GM19328 (cell line): ENCODE data around the gene PLA2G6.
"Not testable (repeated sequence)": the region's sequence is repeated elsewhere in the genome, so short reads cannot be mapped to it uniquely, and the experiment has no call there.

Source experiments
- ATAC-seq: cut with Tn5 transposase; IDR thresholded peaks from one replicate; pipeline ENCODE4 v1.9.1; 2021; ENCODE audit warnings: mild to moderate bottlenecking, moderate library complexity; ENCODE audit not compliant: unreplicated experiment

The PLA2G6 gene

DNA sequence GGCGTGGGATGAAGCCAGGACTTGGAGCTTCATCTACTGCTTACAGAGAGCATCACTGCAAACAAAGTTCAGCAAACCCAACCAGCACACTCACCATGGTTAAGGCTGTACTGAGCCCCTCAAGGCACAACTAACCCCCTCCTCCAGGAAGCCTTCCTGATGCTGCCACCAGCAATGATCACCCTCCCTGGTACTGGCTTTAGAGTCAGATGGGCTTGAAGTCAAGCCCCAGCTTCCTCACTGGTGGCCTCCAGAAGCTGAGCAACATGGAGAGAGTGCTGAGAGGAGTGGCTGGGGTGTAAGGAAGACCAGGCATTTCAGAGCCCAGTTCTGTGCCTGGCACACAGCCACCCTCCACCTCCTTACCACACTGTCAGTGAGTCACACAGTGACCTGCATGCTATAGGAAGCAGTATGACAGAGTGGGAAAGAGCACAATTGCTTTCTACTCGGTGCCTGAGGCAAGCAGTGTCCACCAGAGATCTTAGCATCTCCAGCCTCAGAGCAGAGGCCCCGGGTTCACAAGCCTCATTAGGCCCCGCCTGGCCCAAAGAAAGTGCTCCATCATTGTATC lies 46.4 kb downstream of the PLA2G6 start:
- no peak for ATAC-seq

DNA sequence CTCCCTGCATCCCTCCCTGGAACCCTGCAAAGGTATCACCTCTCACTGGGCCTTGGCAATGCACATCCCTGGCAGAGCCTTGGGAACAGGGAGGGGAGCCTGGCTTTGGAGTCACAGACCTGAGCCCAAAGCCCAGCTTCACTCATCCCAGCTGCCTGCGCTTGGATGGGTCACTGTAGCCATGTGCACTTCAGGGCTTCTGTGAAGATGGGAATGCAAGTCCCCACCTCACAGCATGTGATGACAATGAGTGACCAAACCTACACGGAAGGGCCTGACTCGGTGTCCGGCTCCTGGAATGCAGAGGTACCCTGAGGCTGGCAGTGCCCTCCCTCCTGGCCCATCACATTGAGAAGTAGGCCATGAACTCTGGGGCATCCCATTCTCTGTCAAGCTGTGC lies 48.3 kb downstream of the PLA2G6 start:
- no peak for ATAC-seq

- ATAC-seq: no peak
Observed at GRCh38 chr22:38132794-38133193, 48.8 kb downstream of the PLA2G6 start.

DNA sequence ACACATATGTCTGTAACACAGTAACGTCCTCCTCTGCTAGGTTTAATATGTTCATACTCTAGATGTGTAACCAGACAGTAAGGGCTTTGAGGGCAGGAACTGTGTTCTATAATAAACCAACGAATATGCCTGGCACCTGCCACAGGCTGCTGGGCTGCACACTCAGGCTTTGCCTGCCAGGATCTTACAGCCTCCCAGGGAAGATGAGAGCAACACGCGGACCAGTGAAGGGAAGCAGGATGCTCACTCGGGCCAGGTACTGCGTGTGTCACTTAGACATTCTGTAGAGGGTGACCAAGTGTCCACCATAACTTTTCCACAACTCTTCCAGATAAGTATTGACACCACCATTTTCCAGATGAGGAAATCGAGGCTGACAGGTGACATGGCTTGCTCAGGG lies 49.5 kb downstream of the PLA2G6 start:
- ATAC-seq: no peak

DNA sequence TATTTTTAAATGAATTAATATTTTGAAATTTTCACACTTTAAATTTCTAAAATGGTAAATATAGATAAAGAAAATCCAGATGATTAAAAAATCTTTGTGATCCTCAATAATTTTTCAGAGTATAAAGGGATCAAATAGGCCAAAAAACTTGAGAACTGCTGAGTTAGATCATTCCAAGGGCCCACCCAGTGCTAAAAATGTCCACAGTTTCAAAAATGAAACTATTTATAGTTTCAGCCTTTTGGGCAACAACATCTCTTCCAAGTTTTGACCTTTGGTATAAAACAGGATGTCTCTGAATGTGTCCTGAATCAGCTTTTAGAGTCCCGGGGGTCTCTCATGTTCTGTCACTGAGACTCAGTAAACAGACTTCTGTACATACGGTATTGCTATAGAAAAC lies 50.2 kb downstream of the PLA2G6 start:
- no peak for ATAC-seq

- ATAC-seq: no peak
Observed at GRCh38 chr22:38129856-38130255, 51.8 kb downstream of the PLA2G6 start.

GRCh38 chr22:38129021-38129420 lies 52.6 kb downstream of the PLA2G6 start:
- ATAC-seq: no peak

GRCh38 chr22:38127869-38128268 lies 53.8 kb downstream of the PLA2G6 start:
- ATAC-seq: no peak

- no peak for ATAC-seq
Observed at GRCh38 chr22:38126928-38127668, 54.5 kb downstream of the PLA2G6 start.

DNA sequence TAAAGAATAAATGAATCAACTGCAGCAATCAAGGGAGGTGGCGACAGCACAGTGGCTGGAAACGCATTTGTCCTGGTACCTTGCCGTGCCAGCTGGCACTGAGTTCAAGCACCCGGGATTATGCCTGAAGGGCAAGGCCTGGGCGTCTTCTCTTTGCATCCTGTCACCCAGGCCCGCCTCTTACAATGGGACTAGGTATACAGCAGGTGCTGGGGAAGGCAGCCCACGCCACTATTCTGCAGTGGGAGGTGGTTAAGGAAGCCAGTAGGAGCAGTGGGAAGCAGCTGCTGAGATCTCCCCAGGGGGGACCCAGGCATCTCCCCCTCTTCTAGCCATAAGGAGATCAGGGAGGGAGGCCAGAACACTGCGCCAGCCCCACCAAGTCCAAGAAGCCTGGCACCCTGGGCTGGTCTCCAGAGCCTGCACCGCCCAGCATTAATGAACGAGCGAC lies 55.9 kb downstream of the PLA2G6 start:
- no peak for ATAC-seq

DNA sequence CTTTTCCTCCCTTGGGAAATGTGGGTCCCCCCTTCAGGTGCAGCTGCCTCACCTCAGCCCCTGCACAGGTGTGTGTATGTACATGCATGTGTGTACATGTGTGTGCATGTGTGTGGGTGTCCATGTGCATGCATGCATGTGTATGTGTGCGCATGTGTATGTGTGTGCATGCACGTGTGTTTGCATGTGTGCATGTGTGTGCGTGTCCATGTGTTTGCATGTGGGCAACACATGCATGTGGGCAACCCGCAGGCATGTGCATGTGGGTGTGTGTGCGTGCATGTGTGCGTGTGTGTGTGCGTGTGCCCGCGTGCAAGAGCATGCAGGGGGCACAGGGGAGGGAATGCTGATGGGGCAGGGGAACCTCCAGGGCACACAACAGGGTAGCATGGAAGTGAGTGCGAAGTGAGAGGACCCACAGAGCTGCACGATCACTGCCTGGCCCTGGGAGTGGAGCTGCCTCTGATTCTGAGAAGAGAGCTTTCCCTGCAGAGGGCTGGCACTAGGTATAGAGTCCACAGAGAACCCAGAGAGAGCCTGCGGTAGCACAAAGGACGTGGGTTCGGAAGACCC lies 56.5 kb downstream of the PLA2G6 start:
- ATAC-seq: no peak

- no peak for ATAC-seq
Observed at GRCh38 chr22:38124236-38124974, 57.2 kb downstream of the PLA2G6 start.

GRCh38 chr22:38122616-38123015 lies 59.0 kb downstream of the PLA2G6 start:
- ATAC-seq: no peak

DNA sequence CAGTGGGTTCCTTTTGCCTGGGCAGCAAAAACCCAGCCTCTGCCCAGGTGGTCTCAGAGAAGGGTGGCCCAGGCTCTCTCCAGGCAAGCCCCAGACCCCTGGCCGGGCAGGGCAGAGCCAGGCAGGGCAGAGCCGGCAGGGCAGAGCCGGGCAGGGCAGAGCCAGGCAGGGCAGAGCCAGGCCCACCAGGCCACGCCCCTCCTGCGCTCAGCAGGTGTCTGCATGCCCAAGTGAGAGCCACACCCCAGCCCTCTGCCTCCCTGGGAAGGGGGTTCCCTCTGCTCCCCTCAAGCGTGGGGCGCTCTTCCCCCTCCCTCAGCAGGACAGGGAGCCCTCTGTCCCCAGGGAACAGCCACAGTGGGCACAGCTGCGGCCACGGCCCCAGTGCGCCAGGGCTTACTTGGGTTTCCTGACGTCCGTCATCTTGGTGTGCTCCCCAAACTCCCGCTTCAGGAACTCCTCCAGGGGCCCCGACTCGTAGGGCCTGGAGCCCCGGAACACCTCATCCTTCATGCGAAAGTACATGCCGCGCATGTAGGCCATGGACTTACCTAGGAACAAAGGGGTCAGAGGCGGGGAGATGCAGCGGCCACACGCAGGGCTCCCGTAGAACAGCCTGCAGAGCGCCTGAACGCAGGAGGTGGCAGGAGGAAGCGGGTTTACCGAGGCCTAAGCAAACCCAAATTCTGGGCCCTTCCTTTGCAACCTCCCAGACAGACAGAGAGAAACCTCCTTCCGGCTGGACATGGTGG lies 61.1 kb downstream of the PLA2G6 start:
- ATAC-seq: no peak

GRCh38 chr22:38118747-38119146 lies 62.9 kb downstream of the PLA2G6 start:
- not testable (repeated sequence) for ATAC-seq

- ATAC-seq: no peak
Observed at GRCh38 chr22:38118182-38118581, 63.4 kb downstream of the PLA2G6 start.

- ATAC-seq: not testable (repeated sequence)
Observed at GRCh38 chr22:38117556-38117955, 64.1 kb downstream of the PLA2G6 start.

DNA sequence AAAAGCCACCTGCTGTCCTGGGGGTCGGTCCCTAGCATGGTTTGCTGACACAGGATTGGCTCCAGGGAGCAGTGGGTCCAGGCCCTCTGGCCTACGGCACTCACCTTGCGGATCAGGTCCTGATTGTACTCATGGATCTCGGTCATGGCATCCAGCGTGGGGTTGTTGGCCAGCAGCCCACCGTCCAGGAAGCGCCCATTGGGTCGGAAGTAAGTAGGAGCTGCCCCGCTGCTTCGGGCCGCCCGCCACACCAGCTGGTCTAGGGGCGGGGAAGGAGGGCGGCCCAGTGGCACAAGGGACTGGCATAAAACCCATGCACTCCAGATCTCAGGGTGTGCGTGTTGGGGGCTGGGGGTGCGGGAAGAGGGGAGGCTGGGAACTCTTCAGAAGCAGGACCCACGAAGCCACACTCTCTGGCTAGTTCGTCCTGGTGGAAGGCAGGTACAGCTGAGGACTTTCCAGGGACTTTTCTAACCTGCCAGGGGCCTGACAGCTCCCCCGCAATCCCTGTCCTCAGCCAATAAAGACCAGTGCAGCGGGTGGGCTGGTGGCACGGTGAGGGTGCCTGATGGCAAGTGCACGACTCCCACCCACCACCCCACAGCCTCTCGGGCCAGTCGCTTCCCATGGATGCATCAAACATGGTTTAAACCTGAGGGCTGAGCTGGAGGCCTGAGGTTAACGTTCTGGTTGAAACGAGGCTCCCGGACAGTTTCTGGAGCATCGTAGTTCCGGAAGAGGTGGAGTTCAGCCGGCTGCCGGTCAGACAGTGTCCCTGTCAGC lies 66.0 kb downstream of the PLA2G6 start:
- ATAC-seq: no peak

DNA sequence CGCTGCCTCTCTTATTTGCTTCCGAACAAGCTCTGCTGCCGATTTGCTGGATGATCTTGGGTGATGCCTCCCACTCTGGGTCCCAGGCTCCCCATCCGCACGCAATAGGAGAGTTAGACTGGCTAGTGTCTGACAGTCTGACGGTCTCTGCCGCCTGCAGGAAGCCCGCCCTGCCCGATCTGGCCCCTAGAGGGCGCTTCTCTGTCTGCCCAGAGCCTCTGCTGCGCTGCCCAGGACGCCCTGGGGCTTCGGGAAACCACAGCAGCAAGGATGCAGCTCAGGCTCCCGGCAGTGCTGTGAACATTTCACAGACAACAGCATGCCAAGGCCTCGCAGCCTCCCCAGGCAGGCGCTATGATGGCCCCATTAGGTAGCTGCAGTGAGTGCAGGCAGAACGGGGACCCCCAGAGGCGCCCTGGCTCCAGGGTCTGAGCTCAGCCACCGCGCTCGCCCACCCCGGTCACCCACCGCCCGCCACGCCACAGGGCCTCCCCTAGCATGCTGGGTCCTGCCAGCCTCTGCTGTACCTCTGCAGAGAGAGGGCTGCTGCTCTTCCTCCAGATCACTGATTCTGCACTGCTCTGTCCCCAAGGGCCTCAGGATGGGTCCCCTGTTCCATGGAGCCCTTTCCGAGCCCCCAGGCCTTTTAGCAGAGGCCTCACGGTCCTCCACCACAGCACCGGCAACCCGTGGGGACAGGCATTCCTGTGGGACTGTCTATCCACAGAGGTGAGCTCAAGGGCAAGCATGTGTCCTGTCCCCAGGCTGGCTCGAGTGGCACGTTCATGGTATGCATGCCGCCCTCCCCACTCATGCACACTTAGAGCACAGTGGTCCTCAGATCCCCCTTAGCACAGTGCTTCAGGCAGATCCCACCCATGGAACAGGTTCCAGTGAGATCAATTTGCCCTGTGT lies 66.9 kb downstream of the PLA2G6 start:
- no peak for ATAC-seq
